Nephron (organoid): ENCODE measurements around the gene RPN1.

ENCODE experiments used
- H3K27ac Mint-ChIP-seq, 3 experiments: 2 replicates each; pipeline ENCODE4 v1.8.0; 2020; ENCODE audit warnings: mixed read lengths in 3 of 3, mild to moderate bottlenecking in 2 of 3, moderate library complexity in 1 of 3
- H3K27me3 Mint-ChIP-seq: 2 replicates; pipeline ENCODE4 v1.8.0; 2021; ENCODE audit warnings: low read depth, mild to moderate bottlenecking, moderate library complexity, mixed read lengths
- H3K36me3 Mint-ChIP-seq: 2 replicates; pipeline ENCODE4 v1.8.0; 2020; ENCODE audit warnings: low read depth, mixed read lengths
- H3K4me1 Mint-ChIP-seq: 2 replicates; pipeline ENCODE4 v1.8.0; 2020; ENCODE audit warnings: mixed read lengths
- H3K4me3 Mint-ChIP-seq, 3 experiments: 2 replicates each; pipeline ENCODE4 v1.8.0; 2020; ENCODE audit warnings: mild to moderate bottlenecking in 3 of 3, mixed read lengths in 3 of 3, moderate library complexity in 2 of 3
- H3K9me3 Mint-ChIP-seq: 2 replicates; pipeline ENCODE4 v1.8.0; 2020; ENCODE audit warnings: mixed read lengths
- CTCF ChIP-seq, 3 experiments: fragments of 200-600 bp; sonication (generic); IDR thresholded peaks; one replicate each; pipeline ENCODE4 v1.5.0; 2021; ENCODE audit warnings: antibody characterized with exemption in 3 of 3; ENCODE audit not compliant: unreplicated experiment in 3 of 3

Gene RPN1

GRCh38 chr3:128621931-128622330 lies 28.7 kb downstream of the RPN1 start:
- Mint-ChIP-seq H3K4me1 (peaks cover 22% of the 10 kb centered on the region), H3K27ac (no peak overlapping the region), H3K27me3 (no peaks in the 10 kb centered on the region), H3K36me3 (peaks cover 68% of the 10 kb centered on the region), H3K4me3 (no peak overlapping the region), H3K9me3 (no peaks in the 10 kb centered on the region)
- no peak for TF ChIP-seq CTCF (IDR thresholded peaks at IDR 0.05; ENCODE audit: unreplicated experiment in 3 of 3)

- H3K27me3 Mint-ChIP-seq: no peaks in the 10 kb centered on the region
Measured at GRCh38 chr3:128621234-128621633, 29.4 kb downstream of the RPN1 start.

GRCh38 chr3:128620268-128620691 lies 30.3 kb downstream of the RPN1 start:
- no peak for TF ChIP-seq CTCF (IDR thresholded peaks at IDR 0.05; ENCODE audit: unreplicated experiment in 3 of 3)
- peaks cover 51% of the 10 kb centered on the region for H3K36me3 Mint-ChIP-seq
- H3K27me3 Mint-ChIP-seq: no peaks in the 10 kb centered on the region
- no peak overlapping the region for H3K27ac Mint-ChIP-seq
- H3K4me3 Mint-ChIP-seq: peak overlapping the region; percentile 49 to 58 (median 56)
- H3K9me3 Mint-ChIP-seq: no peaks in the 10 kb centered on the region
- peaks cover 22% of the 10 kb centered on the region for H3K4me1 Mint-ChIP-seq

More at GRCh38 chr3:128621234-128621633, 29.4 kb downstream of the RPN1 start:
- Mint-ChIP-seq H3K36me3 (peaks cover 61% of the 10 kb centered on the region), H3K27ac (peak overlapping the region in 1 of 3 experiments; percentile 58), H3K9me3 (no peaks in the 10 kb centered on the region), H3K4me3 (no peak overlapping the region), H3K4me1 (peaks cover 22% of the 10 kb centered on the region)
- no peak for TF ChIP-seq CTCF (IDR thresholded peaks at IDR 0.05; ENCODE audit: unreplicated experiment in 3 of 3)

GRCh38 chr3:128619146-128619890 lies 31.3 kb downstream of the RPN1 start:
- peaks cover 22% of the 10 kb centered on the region for H3K4me1 Mint-ChIP-seq

GRCh38 chr3:128618398-128618726 lies 32.3 kb downstream of the RPN1 start:
- TF ChIP-seq CTCF (IDR thresholded peaks at IDR 0.05; ENCODE audit: unreplicated experiment in 3 of 3): no peak
- peaks cover 34% of the 10 kb centered on the region for H3K36me3 Mint-ChIP-seq
- H3K9me3 Mint-ChIP-seq: no peaks in the 10 kb centered on the region
- peaks cover 22% of the 10 kb centered on the region for H3K4me1 Mint-ChIP-seq
- peak overlapping the region; percentile 67 to 95 (median 80) for H3K27ac Mint-ChIP-seq
- H3K27me3 Mint-ChIP-seq: no peaks in the 10 kb centered on the region
- peak overlapping the region; percentile 95 to 96 (median 96) for H3K4me3 Mint-ChIP-seq

More at GRCh38 chr3:128619146-128619890, 31.3 kb downstream of the RPN1 start:
- H3K27ac Mint-ChIP-seq: peak overlapping the region; percentile 80 to 95 (median 83)
- H3K36me3 Mint-ChIP-seq: peaks cover 42% of the 10 kb centered on the region
- no peaks in the 10 kb centered on the region for H3K27me3 Mint-ChIP-seq
- H3K4me3 Mint-ChIP-seq: peak overlapping the region; percentile 95 to 96 (median 96)
- no peak for TF ChIP-seq CTCF (IDR thresholded peaks at IDR 0.05; ENCODE audit: unreplicated experiment in 3 of 3)
- no peaks in the 10 kb centered on the region for H3K9me3 Mint-ChIP-seq
